HG03060 (cell line): ENCODE results near the gene HTD2.

ENCODE experiments used
- ATAC-seq: cut with Tn5 transposase; IDR thresholded peaks from one replicate; pipeline ENCODE4 v1.9.1; 2021; ENCODE audit warnings: low read depth, moderate number of reproducible peaks; ENCODE audit not compliant: unreplicated experiment

Gene HTD2

GRCh38 chr3:58291671-58292338, 14.5 kb upstream of the HTD2 start:
- no peak for ATAC-seq

GRCh38 chr3:58292866-58293265, 13.5 kb upstream of the HTD2 start:
- ATAC-seq, result no peak

GRCh38 chr3:58293516-58293915, 12.8 kb upstream of the HTD2 start:
- ATAC-seq, result no peak

GRCh38 chr3:58296269-58296668, 10.1 kb upstream of the HTD2 start:
- no peak for ATAC-seq

- ATAC-seq, result no peak
Observed at GRCh38 chr3:58296843-58297242, 9.5 kb upstream of the HTD2 start.

- ATAC-seq, result no peak
Observed at GRCh38 chr3:58298190-58298589, 8.1 kb upstream of the HTD2 start.

GRCh38 chr3:58299075-58299474, 7.2 kb upstream of the HTD2 start:
- no peak for ATAC-seq

GRCh38 chr3:58299839-58300516, 6.3 kb upstream of the HTD2 start:
- ATAC-seq, result no peak

GRCh38 chr3:58307639-58308215, 1.4 kb downstream of the HTD2 start:
- ATAC-seq, result no peak

GRCh38 chr3:58308728-58309127, 2.4 kb downstream of the HTD2 start:
- ATAC-seq, result no peak

GRCh38 chr3:58317811-58318210, 11.5 kb downstream of the HTD2 start:
- ATAC-seq, result no peak

GRCh38 chr3:58321791-58322190, 15.5 kb downstream of the HTD2 start:
- ATAC-seq, result no peak

GRCh38 chr3:58322793-58323192, 16.5 kb downstream of the HTD2 start:
- ATAC-seq, result no peak

GRCh38 chr3:58323529-58324390, 17.4 kb downstream of the HTD2 start:
- no peak for ATAC-seq

- no peak for ATAC-seq
Observed at GRCh38 chr3:58324391-58325390, 18.4 kb downstream of the HTD2 start.

GRCh38 chr3:58325525-58325992, 19.2 kb downstream of the HTD2 start:
- ATAC-seq, result no peak

- ATAC-seq, result no peak
Observed at GRCh38 chr3:58326267-58326900, 20.1 kb downstream of the HTD2 start.

GRCh38 chr3:58329150-58329921, 23.0 kb downstream of the HTD2 start:
- no peak for ATAC-seq
